Nephron (organoid): ENCODE measurements around the gene GNGT2.

Source experiments
- H3K27ac Mint-ChIP-seq, 3 experiments: 2 replicates each; pipeline ENCODE4 v1.8.0; 2020; ENCODE audit warnings: mixed read lengths in 3 of 3, mild to moderate bottlenecking in 2 of 3, moderate library complexity in 1 of 3
- H3K27me3 Mint-ChIP-seq: 2 replicates; pipeline ENCODE4 v1.8.0; 2021; ENCODE audit warnings: low read depth, mild to moderate bottlenecking, moderate library complexity, mixed read lengths
- H3K36me3 Mint-ChIP-seq: 2 replicates; pipeline ENCODE4 v1.8.0; 2020; ENCODE audit warnings: low read depth, mixed read lengths
- H3K4me1 Mint-ChIP-seq: 2 replicates; pipeline ENCODE4 v1.8.0; 2020; ENCODE audit warnings: mixed read lengths
- H3K4me3 Mint-ChIP-seq, 3 experiments: 2 replicates each; pipeline ENCODE4 v1.8.0; 2020; ENCODE audit warnings: mild to moderate bottlenecking in 3 of 3, mixed read lengths in 3 of 3, moderate library complexity in 2 of 3
- H3K9me3 Mint-ChIP-seq: 2 replicates; pipeline ENCODE4 v1.8.0; 2020; ENCODE audit warnings: mixed read lengths
- CTCF ChIP-seq, 3 experiments: fragments of 200-600 bp; sonication (generic); IDR thresholded peaks; one replicate each; pipeline ENCODE4 v1.5.0; 2021; ENCODE audit warnings: antibody characterized with exemption in 3 of 3; ENCODE audit not compliant: unreplicated experiment in 3 of 3

Gene GNGT2

GRCh38 chr17:49223168-49223516 lies 12.8 kb upstream of the GNGT2 start:
- H3K36me3 Mint-ChIP-seq, result no peaks in the 10 kb centered on the region
- no peak overlapping the region for H3K27ac Mint-ChIP-seq
- no peak for TF ChIP-seq CTCF (IDR thresholded peaks at IDR 0.05; ENCODE audit: unreplicated experiment in 3 of 3)
- peaks cover 6% of the 10 kb centered on the region for H3K4me1 Mint-ChIP-seq
- peak overlapping the region in 1 of 3 experiments; percentile 71 for H3K4me3 Mint-ChIP-seq
- no peaks in the 10 kb centered on the region for H3K9me3 Mint-ChIP-seq
- H3K27me3 Mint-ChIP-seq, result peaks cover 74% of the 10 kb centered on the region

DNA sequence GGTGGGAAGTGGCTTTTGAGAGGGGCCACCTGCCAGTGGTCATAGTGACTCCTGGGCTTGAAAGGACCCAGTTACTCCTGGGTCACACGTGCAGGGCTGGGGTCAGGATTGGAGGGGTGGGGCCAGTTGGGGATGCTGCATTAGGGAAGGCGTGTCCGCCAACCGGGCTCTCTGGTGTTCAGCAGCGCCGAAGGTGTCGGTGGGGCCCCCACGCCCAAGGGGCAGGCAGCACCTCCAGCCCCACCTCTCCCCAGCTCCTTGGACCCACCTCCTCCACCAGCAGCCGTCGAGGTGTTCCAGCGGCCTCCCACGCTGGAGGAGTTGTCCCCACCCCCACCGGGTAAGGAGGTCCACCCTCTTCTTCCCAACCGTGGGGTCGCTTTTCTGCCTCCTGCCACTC lies 9.6 kb upstream of the GNGT2 start:
- H3K4me1 Mint-ChIP-seq, result peaks cover 6% of the 10 kb centered on the region
- H3K4me3 Mint-ChIP-seq, result no peak overlapping the region
- no peaks in the 10 kb centered on the region for H3K9me3 Mint-ChIP-seq
- no peak overlapping the region for H3K27ac Mint-ChIP-seq
- no peak for TF ChIP-seq CTCF (IDR thresholded peaks at IDR 0.05; ENCODE audit: unreplicated experiment in 3 of 3)
- H3K36me3 Mint-ChIP-seq, result no peaks in the 10 kb centered on the region
- peaks cover 48% of the 10 kb centered on the region for H3K27me3 Mint-ChIP-seq

DNA sequence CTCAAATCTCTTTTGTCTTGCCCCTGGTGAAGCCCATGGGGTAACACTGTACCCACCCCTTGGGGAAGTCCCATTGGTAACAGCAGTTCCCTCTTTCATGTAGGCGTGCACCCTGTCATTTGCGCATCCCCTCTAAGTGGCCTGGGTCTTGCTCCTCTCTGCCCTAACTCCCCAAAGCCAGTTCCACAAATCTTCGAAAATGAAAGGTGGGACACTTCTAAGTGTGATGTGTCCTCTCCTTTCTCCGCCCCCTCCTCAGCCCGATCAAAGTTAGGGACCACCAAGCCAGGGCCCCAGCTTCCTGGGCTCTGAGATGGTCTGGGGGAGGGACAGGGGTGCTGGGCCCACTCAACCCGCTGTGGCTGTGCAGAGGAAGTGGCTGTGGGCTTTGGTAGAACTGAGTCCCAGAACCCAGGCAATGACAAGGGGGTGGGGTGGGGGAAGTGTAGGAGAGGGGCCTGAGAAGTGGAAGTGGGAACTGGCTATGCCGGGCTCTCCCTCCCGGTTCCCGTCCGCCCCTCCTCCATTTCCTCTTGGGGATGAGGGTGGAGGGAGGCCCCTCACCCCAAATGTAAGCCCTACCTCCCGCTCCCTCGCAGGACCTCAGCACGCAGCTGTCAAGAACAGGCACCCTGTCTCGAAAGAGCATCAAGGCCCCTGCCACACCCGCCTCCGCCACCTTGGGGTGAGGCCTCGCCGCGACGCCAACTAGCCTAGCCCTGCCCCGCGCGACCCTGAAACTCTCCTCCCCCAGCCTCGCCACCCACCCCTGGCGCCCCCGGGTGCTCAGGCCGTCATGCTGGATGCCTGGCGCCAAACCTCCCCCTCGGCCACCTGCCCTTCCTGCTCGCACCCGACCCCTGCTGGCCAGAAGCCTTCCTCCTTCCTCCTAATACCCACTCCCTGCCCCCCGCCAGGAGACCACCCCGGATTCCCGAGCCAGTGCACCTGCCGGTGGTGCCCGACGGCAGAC lies 8.9 kb upstream of the GNGT2 start:
- H3K4me1 Mint-ChIP-seq, result peaks cover 6% of the 10 kb centered on the region
- no peak for TF ChIP-seq CTCF (IDR thresholded peaks at IDR 0.05; ENCODE audit: unreplicated experiment in 3 of 3)
- peaks cover 42% of the 10 kb centered on the region for H3K27me3 Mint-ChIP-seq
- H3K27ac Mint-ChIP-seq, result no peak overlapping the region
- no peaks in the 10 kb centered on the region for H3K9me3 Mint-ChIP-seq
- no peaks in the 10 kb centered on the region for H3K36me3 Mint-ChIP-seq
- H3K4me3 Mint-ChIP-seq, result no peak overlapping the region

DNA sequence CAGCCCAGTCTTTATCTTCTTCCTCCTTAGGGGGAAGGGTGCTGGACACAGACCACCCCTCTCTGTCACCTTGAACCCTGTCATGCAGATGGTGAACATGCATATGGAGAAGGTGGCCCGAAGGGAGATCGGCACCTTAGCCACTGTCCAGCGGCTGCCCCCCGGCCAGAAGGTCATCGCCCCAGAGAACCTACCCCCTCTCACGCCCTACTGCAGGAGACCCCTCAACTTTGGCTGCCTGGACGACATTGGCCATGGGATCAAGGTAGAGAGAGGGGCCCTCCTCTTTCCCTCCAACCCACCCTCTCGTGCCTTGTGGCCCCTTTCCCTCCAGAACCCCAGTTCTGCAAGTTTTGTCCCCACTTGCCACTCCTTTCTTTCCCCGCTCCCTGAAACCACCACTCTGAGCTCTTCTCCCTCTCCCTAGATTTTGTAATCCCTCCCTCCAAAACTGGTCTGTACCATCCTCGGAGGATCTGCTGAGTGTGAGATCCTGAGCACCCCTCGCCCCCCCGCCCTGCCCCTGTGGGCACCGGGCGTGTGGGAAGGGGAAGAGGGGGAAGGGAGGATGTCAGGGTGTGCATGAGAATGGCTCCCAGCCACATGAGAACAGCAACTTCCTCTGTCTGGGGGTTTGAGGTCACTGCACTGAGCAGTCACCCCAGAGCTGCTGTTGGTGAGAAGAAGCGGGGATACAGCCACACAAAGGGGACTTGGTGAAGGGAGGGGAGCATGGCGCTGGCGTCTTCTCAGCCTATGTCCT lies 7.5 kb upstream of the GNGT2 start:
- Mint-ChIP-seq H3K27me3 (peaks cover 28% of the 10 kb centered on the region), H3K9me3 (no peaks in the 10 kb centered on the region), H3K27ac (no peak overlapping the region), H3K36me3 (no peaks in the 10 kb centered on the region), H3K4me1 (no peaks in the 10 kb centered on the region), H3K4me3 (no peak overlapping the region)
- no peak for TF ChIP-seq CTCF (IDR thresholded peaks at IDR 0.05; ENCODE audit: unreplicated experiment in 3 of 3)

GRCh38 chr17:49216953-49217650 lies 6.7 kb upstream of the GNGT2 start:
- no peak for TF ChIP-seq CTCF (IDR thresholded peaks at IDR 0.05; ENCODE audit: unreplicated experiment in 3 of 3)
- Mint-ChIP-seq H3K27ac (no peak overlapping the region), H3K4me1 (peaks cover 3% of the 10 kb centered on the region), H3K4me3 (no peak overlapping the region), H3K36me3 (no peaks in the 10 kb centered on the region), H3K9me3 (no peaks in the 10 kb centered on the region), H3K27me3 (peaks cover 23% of the 10 kb centered on the region)
